GM21576 (cell line): ENCODE measurements around the gene OR10G6.
"Not testable (repeated sequence)": the region's sequence is repeated elsewhere in the genome, so short reads cannot be mapped to it uniquely, and the experiment has no call there.

ENCODE experiments used
- ATAC-seq: cut with Tn5 transposase; IDR thresholded peaks from one replicate; pipeline ENCODE4 v1.9.1; 2021; ENCODE audit warnings: mild to moderate bottlenecking, moderate library complexity; ENCODE audit not compliant: unreplicated experiment

The OR10G6 gene, protein sequence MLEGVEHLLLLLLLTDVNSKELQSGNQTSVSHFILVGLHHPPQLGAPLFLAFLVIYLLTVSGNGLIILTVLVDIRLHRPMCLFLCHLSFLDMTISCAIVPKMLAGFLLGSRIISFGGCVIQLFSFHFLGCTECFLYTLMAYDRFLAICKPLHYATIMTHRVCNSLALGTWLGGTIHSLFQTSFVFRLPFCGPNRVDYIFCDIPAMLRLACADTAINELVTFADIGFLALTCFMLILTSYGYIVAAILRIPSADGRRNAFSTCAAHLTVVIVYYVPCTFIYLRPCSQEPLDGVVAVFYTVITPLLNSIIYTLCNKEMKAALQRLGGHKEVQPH

GRCh38 chr11:123995119-123995518, at the start of gene OR10G6:
Gene OR10G6, minus strand, starts transcription at chr11:123995161. Its CDS starts 0 bp downstream, at chr11:123995161.
- ATAC-seq = no peak

DNA sequence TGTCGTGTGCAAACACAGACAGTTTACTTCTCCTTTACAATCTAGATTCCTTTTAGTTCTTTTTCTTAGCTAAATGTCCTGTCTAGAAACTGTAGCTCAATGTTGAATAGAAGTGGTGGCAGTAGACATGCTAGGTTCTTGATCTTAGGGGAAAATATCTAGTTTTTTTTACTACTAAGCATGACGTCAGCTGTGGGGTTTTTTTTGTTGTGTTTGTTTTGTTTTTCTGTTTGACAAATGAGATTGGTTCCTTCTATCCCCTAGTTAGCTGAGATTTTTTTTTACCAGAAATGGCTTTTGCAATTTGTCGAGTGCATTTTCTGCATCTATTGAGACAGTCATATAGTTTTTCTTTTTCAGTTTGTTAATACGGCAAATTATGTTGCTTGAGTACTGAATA, 48.5 kb upstream of the OR10G6 start:
- ATAC-seq = no peak

DNA sequence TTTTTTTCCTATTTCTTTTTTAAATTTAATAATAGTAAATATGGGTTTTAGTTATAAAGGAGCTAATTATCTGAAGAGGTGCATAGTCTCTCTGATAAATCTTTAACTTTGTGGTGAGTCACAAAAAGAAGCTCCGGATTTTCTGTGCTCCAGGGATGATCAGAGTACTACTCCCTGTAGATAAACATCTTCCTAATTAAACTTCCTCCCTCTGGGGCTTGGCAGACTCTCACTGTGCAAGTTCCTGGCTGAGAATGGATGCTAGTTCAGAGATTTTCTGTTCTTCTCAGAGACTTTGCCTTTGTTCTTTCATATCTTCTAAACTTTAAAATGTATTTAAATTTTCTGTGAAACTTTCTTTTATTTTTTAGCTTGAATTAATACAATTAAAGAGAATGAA, 46.3 kb upstream of the OR10G6 start, which contains the start of gene OR10G7:
TSS of gene OR10G7 (minus strand) at position 72 of the 400 bp plus-strand sequence. CDS start 2,324 bp downstream, outside the sequence.
- no peak for ATAC-seq

GRCh38 chr11:124039557-124039956, 44.6 kb upstream of the OR10G6 start:
- ATAC-seq = no peak

DNA sequence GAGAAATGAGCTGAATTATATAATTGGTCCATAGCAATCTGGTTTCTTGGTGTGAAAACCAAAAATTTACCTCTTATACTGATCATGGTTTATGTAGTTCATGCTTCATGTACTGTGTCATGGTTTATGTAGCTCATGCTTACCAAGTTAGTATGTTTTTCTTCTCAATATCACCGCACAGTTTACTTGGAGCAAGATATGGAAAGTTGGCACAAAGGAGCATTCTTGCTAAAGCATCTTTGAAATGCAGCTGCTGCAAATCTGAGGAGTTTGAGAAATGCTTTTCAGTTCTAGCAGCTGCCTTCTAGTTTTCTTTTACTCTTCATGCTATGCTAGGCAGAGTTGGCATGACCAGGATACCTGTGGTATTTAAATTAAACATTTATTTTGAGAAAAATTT, 41.7 kb upstream of the OR10G6 start:
- no peak for ATAC-seq

- ATAC-seq = no peak
Observed at GRCh38 chr11:124026498-124026897, 31.5 kb upstream of the OR10G6 start, which contains the start of gene OR10G8. Gene OR10G8, plus strand, starts transcription at chr11:124026798. Its CDS starts 2,825 bp downstream, at chr11:124029623.

DNA sequence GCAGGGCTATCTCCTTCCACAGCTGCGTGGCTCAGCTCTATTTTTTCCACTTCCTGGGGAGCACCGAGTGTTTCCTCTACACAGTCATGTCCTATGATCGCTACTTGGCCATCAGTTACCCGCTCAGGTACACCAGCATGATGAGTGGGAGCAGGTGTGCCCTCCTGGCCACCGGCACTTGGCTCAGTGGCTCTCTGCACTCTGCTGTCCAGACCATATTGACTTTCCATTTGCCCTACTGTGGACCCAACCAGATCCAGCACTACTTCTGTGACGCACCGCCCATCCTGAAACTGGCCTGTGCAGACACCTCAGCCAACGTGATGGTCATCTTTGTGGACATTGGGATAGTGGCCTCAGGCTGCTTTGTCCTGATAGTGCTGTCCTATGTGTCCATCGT, 20.9 kb upstream of the OR10G6 start:
- not testable (repeated sequence) for ATAC-seq

GRCh38 chr11:124012697-124013096, 17.7 kb upstream of the OR10G6 start, which contains the start of gene OR10G4:
Gene OR10G4, plus strand, starts transcription at chr11:124012997. Its CDS starts 2,578 bp downstream, at chr11:124015575.
- no peak for ATAC-seq

DNA sequence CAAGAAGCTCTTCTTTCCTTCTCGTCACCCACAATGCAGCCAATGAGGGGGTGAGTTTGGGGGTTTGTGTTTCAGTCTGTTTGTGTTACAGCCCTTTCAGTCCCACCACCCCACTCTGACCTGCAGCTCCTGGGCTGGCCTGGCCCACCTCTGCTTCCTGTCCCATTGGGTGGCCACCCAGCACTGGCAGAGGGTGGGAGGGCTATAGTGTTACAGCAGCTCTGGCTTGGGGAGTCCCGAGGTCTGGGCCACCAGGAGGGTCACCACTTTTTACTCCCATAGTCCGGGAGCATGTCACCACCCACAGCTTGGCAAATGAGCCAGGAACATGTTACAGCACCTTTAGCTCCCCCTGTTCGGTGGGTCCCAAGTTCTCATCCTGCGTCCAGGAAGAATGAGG, 15.7 kb downstream of the OR10G6 start:
- no peak for ATAC-seq

DNA sequence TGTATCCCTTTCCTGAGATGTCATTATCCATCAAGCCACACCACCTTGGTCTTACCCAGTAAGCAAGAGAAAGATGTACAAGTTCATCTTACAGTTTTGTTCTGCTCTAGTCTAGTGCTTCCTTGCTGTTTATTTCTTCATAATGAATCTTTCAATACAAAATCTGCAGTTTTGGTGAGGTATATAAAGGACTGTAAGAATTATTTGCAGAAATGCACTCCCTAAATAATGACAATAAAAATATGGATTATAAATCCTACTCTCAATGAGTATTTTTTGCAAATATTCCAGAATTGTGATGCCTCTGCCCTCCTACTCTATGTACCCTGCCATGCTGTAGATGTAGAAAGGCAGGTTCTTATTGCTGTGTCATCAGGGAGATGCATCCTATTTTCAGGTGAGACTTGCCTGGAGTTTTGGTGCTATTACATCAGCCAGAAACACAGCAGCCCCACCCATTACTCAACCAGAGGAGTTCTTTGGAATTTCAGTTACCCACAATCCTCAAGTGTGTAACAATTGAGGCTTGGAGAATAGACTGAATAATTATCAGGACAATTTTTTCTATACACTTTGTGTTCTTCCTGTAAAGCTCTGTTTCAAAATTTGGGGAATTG, 17.1 kb downstream of the OR10G6 start, which contains the start of gene OR10S1:
TSS of gene OR10S1 (minus strand) at position 51 of the 617 bp plus-strand sequence. CDS start 117 bp downstream, outside the sequence.
- no peak for ATAC-seq

DNA sequence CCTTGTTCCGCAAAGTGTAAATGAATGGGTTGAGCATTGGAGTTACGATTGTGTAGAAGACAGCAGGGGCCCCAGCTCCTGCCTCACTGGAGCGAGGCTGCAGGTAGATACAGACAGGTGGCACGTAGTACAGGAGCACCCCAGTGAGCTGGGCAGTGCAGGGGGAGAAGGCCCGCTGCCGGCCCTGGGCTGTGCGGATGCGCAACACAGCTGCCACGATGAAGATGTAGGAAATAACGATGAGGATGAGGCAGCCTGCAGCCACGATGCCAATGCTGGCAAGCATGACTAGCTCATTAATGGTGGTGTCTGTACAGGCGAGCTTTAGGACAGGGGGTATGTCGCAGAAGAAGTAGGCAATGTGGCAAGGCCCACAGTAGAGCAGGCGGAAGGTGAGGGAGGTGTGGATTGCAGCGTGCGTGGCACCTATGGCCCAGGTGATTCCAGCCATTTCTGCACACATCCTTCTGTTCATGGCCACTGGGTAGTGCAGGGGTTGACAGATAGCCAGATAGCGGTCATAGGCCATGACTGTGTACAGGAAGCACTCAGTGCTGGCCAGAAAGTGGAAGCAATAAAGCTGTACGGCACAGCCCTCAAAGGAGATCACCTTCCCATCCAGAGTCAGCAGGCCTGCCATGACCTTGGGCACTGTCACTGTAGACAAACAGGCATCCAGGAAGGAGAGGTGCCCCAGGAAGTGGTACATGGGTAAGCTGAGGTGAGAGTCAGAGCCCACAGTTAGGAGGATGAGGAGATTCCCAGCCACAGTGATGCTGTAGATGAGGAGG, 18.0 kb downstream of the OR10G6 start:
- ATAC-seq = no peak

- ATAC-seq = no peak
Observed at GRCh38 chr11:123973816-123974215, 21.1 kb downstream of the OR10G6 start.

GRCh38 chr11:123956752-123957151, 38.2 kb downstream of the OR10G6 start:
- no peak for ATAC-seq

DNA sequence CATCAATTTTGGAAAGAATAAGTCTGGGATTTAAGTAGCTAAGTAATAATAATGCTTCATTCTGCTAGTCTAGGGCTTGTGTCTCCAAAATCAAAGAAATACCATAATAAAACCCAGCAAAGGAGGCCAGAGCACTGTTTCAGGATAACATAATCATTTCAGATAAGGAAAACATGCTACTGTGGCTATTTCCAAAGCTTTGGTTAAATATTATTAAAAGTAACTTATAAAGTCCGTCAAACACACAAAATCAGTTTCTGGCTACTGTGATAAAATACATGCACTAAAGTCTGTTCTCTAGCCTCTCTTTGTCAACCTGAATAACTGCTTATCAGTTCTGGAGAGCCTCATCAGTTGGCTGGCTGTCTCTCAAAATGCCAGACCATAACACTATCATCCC, 49.8 kb downstream of the OR10G6 start:
- no peak for ATAC-seq
